GM19099 (cell line): Measurements from ENCODE around the gene LEMD3.

ENCODE experiments used
- POLR2A ChIP-seq: IDR thresholded peaks from 3 replicates; pipeline ENCODE4 v1.6.1; 2011; ENCODE audit warnings: low read depth; ENCODE audit not compliant: insufficient read length; ENCODE audit errors: extremely low read depth

Gene LEMD3

DNA sequence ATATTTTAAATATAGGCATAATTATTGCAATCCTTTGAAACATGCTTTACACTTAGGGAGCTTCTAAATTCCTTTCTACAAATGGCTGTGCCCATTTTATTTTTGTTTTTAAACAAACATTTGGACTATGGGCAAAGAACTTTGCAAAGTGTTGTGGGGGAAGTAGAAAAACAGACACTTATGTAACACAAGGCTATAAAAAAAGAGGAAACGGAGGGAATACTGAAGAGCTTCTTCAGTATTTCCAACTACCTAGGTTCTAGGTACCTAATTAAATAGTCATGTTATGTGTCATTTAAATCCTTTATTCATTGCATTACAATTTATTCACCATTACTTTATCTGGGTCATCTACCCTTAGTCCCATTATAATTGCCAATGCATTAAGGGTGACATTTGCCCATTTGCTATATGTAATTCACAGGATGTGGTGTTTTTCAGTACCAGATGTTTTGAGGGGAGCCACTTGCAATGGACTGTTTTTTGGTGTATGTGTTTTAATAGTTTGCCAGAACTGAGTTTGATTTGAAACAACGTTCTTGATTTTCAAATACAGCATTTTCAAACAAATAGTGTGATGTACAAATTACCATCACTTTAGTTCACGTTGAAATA, 107.6 kb downstream of the LEMD3 start:
- no peak for TF ChIP-seq POLR2A

DNA sequence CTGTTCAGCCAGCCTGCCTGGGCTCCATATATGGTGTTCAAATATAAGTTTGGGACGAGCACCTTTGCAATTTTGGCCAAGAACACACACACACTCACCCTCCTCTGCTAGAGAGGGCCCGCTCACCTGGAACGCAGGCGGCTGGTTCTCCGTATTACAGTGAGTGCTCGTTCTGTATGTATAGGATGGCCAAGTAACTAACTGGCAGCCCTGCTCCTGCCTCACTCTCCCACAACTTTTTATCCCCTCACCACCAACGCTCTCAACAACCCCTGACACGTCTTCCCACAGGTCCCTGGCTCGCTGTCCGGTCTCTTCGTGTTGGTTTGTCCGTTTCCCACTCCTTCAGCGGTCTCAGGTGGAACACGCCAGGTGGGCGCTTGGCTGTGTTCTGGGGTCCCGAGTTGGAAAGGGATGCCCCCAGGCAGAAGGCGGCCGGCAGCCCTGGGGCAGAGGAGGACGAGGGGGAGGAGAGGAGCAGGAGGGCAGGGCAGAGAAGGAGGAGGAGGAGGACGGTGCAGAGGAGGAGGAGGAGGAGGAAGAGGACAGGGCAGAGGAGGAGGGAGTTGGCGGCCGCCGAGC, 108.7 kb downstream of the LEMD3 start:
- TF ChIP-seq POLR2A = no peak

DNA sequence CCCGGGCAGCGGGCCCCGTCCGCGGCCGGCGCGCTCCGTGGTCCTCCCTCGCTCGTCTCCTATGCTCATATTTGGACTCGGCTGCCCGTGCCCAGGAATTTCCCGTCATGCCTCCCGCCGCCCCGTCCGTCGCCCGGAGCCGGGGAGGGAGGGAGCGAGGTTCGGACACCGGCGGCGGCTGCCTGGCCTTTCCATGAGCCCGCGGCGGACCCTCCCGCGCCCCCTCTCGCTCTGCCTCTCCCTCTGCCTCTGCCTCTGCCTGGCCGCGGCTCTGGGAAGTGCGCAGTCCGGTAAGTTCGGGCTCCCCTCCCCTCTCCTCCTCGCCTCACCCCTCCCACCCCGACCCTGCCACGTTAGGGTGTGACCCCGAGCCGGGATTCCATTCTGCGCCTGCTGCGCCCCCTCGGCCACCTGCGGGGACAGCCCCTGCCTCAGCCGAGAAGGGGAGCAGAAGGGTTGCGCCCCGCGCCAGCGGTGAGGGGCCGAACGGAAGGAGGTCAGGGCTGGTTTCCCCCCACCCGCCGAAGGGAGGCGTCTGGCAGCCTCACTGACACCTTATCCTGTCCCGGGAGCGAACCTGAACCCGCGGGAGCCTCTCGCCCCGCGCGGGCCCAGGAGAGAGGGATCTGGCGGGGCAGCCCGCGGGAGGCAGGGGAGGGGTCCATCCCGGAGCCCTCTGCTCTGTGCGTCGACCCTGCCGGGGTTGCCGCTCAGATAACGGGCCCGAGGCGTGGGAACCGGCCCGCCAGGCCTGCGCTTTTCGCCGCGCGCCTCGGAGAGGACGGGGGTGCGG, 109.4 kb downstream of the LEMD3 start, which contains the start of gene MSRB3:
Gene MSRB3, plus strand, starts transcription at position 108 of the 793 bp plus-strand sequence. CDS start 29,897 bp downstream, outside the sequence.
- TF ChIP-seq POLR2A = no peak

DNA sequence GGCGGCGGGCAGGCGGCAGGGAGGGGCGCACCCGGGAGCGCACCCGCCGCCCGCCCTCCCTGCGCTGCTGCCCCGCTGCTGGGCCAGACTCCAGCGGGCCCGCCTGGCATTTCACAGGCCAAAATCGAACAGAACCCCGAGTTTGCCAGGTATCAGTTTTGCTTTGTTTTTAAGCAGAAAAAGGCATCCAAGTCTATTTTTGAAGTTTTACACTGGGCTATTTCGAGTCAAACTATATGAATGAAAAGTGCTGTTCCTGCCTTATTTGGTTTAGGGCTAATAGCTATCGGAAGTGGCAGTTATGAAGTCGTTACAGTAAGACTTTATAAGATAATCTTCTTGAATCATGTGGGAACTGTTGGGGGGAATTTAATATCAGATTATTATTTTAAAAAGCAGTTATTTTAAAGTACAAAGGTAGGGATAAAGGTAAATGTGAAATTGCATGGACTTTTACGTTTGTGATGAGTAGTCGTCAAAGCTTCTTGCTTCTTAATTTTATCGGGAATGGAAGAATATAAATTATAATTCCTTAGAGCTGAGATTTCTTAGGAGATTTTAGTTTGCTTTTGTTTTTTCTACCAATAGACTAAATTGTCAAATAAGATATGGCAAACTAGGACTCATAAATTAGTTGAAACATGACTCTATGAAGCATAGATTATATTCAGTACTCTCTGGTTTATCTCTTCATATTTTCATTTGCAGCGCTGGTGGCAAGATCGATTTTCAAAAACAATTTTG, 110.2 kb downstream of the LEMD3 start:
- no peak for TF ChIP-seq POLR2A

DNA sequence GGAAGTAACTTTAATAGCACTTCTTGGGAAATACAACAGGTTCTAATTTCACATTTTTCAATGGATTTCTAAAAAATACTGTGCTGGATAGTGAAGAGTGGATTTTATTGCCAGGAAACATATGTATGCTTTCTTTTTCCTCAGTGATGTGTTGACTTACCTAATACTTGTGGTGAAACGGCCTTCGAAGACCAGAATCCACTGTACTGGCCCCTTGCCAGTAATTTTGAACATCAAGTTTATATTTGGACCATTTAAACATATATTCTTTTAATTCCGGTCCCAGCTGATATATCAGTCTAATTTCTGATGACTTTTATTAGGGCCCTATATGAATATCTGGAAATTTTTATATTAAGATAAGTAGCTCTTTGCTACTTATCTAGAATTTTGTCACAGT, 110.9 kb downstream of the LEMD3 start:
- TF ChIP-seq POLR2A = no peak

DNA sequence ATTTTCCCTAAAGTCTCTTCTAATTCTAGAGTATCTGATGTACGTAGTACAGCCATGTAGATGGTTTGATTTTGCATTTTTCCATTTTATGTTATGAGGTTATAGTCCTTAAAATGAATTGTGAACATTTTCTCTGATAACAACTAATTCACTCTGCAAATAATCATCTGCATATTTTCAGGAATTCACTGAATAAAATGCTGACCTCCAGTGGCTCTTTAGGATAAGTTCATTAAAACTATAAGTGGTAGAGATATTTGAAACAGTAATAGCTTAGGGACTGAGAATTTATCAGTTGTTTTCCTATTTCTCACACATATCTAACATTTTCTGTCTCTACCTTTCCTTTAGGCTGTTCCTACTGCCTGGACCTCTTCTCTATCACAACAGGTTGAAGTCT, 113.5 kb downstream of the LEMD3 start:
- no peak for TF ChIP-seq POLR2A

DNA sequence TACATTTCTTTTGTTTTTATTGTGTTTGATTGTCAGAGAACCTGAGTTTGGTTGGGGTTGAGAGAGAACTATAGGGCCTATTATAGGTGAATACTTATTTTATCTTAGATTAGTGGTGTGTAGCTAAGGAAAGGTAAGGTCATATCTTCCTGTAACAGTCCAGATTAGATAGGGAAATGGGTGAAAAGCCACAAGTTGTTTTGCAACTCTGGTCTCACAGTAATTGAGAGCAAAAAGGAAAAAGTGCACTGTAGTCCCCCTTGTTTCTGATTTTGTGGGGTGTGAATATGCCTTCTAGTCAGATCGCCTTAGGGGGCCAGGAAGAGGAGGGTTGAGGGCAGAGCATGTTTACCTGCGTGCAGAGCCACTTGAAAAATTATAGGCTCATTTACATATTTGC, 118.0 kb downstream of the LEMD3 start:
- TF ChIP-seq POLR2A = no peak

DNA sequence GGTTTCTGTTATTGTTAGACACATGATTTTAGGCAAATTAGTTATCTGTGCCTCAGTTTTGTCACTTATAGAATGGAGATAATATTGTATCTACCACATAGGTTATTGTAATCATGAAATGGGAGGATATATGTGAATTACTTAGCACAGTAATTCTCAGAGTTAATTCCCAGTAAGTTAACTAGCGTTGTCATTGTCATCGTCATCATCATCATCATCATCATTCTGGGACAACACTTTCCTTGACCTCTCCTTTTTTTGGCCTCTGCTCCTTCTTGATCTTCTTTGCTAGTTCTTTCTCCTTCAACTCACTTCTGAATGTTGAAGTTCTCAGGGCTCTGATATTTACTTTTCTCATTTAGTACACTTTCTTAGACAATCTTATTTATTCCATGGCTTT, 122.9 kb downstream of the LEMD3 start:
- TF ChIP-seq POLR2A = no peak

DNA sequence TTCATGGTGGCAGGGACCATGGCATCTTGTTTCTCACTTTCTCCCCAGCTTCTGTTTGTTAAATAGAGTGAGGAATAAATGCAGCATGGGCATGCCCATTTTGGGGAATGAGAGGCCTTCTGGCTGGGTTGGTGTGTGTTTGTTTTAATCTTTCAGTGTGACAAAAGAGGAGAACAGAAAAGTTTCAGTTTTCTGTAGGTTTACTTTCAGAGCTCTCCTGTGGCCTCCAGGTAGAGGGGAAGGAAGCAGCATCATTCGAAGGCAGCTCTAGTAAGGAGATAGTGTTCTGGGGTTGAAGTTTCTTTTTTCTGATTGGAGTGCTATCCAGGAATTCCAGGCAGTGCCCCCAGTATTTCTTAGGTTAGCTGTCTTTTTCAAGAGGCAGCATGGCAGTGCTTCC, 124.4 kb downstream of the LEMD3 start:
- TF ChIP-seq POLR2A = no peak

DNA sequence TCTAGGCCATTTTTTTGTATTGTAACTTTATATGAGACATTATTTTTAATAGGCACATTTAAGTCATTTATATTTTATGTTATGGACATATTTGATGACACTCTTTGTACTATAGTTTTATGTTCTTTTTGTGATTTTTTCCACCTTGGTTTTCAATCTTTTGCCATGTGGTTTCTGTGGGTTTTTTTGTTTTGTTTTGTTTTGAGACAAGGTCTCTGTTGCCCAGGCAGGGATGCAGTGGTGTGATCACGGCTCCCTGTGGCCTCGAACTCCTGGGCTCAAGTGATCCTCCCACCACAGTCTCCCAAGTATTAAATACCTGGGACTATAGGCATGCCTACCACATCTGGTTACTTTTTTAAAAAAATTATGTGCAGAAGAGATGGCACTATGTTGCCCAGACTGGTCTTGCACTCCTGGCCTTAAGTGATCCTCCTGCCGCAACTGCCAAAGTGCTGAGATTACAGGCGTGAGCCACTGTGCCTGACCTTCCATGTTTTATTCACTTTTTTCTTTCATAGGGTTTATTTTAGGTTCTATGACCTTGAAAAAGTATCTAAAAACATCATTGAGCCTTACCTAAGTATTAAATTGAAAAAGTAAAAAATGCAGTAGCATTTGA, 125.4 kb downstream of the LEMD3 start:
- TF ChIP-seq POLR2A = no peak

DNA sequence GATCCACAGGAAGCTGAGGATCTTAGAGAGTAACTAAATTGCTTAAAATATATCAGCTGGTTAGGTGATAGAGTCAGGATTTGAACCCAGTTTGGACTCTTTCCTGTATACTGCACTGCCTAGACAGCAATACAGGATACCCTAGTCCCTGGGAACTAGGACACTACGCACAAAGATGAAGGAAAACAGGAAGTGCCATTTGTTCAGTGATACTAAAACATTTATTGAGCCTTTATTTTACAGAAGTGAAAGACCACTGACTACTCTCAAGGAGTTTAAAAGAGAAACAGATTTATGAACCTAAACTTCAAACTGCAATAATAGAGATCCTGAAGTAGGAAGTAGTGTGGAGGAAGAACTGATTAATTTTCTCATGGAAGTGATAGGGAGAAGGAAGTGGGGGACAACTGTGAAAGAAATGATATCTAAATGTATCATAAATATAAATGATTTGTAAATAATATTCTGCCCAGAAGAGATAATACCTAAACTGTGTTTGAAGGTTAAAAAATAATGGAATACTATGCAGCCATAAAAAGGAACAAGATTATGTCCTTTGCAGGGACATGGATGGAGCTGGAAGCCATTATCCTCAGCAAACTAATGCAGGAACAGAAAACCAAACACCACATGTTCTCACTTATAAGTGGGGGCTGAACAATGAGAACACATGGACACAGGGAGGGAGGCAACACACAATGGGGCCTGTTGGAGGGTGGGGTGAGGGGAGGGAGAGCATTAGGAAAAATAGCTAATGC, 127.3 kb downstream of the LEMD3 start:
- TF ChIP-seq POLR2A = no peak
